IMR-90 (cell line): Measurements from ENCODE around the gene AKIRIN2. TPM values are rescaled to one million over a fixed set of nuclear protein-coding genes. Genes with fewer than 3 reads are reported as not detected.
A peak's percentile ranks its signal among the peaks of the same experiment; 100 is the strongest.

Experiments used
- ATAC-seq: fragments of 200-7000 bp; cut with Tn5 transposase; 2 replicates; pipeline ENCODE4 v1.9.1; 2020; ENCODE audit warnings: low read depth, mild to moderate bottlenecking, moderate library complexity
- BruUV-seq: library from RNA; stranded (reverse); fragments of 400-500 nt; replicated peaks from 2 replicates; lab custom pipeline; 2021; lab: Mats Ljungman, UMichigan
- CTCF ChIA-PET: fragments of 300-600 bp; formaldehyde crosslinking; extraction: SDS; loops from one replicate; lab custom pipeline; 2021; ENCODE audit warnings: antibody characterized with exemption; lab: Yijun Ruan, JAX
- POLR2A ChIA-PET: fragments of 300-600 bp; sonication (Branson Sonifier 250); formaldehyde crosslinking; loops from one replicate; lab custom pipeline; 2022; ENCODE audit warnings: antibody characterized with exemption; ENCODE audit not compliant: unreplicated experiment; lab: Charles Lee
- DNase-seq: peaks from one replicate; pipeline ENCODE4 v3.0.0; 2013
- H2AFZ ChIP-seq: replicated peaks from 2 replicates; pipeline ENCODE3; 2013; ENCODE audit warnings: low read length, mild to moderate bottlenecking; ENCODE audit not compliant: poor library complexity
- H2AK5ac ChIP-seq: 2 replicates; pipeline ENCODE4 v1.6.1; 2013; ENCODE audit warnings: low read depth, low read length, inconsistent platforms
- H2AK9ac ChIP-seq: replicated peaks from 2 replicates; pipeline ENCODE3; 2013; ENCODE audit warnings: mild to moderate bottlenecking, low read depth, low read length, moderate library complexity; ENCODE audit not compliant: poor library complexity
- H2BK120ac ChIP-seq: 2 replicates; pipeline ENCODE4 v1.6.1; 2013; ENCODE audit warnings: low read depth, low read length, inconsistent platforms
- H2BK15ac ChIP-seq: 3 replicates; pipeline ENCODE4 v1.6.1; 2013; ENCODE audit warnings: low read depth, low read length, inconsistent platforms
- H2BK20ac ChIP-seq: 2 replicates; pipeline ENCODE4 v1.6.1; 2013; ENCODE audit warnings: low read depth, mild to moderate bottlenecking, inconsistent platforms, low read length, moderate library complexity
- H2BK5ac ChIP-seq: 2 replicates; pipeline ENCODE4 v1.6.1; 2013; ENCODE audit warnings: mild to moderate bottlenecking, low read depth, low read length, inconsistent platforms; ENCODE audit not compliant: poor library complexity, severe bottlenecking
- H3K14ac ChIP-seq: replicated peaks from 2 replicates; pipeline ENCODE4 v1.6.1; 2013; ENCODE audit warnings: low read depth, low read length, inconsistent platforms
- H3K18ac ChIP-seq: 2 replicates; pipeline ENCODE4 v1.6.1; 2013; ENCODE audit warnings: low read depth, low read length, control low read depth
- H3K23ac ChIP-seq: 2 replicates; pipeline ENCODE4 v1.6.1; 2013; ENCODE audit warnings: low read depth, low read length, inconsistent platforms
- H3K27ac ChIP-seq: 2 replicates; pipeline ENCODE4 v1.5.1; 2013; ENCODE audit warnings: mild to moderate bottlenecking, control low read depth, low read length; ENCODE audit not compliant: insufficient read depth
- H3K27me3 ChIP-seq: 2 replicates; pipeline ENCODE4 v1.6.1; 2013; ENCODE audit warnings: low read length; ENCODE audit not compliant: control insufficient read depth, insufficient read depth
- H3K36me3 ChIP-seq: 2 replicates; pipeline ENCODE4 v1.6.1; 2013; ENCODE audit warnings: low read length, mixed read lengths; ENCODE audit not compliant: control insufficient read depth, insufficient read depth
- H3K4ac ChIP-seq: 2 replicates; pipeline ENCODE4 v1.6.1; 2013; ENCODE audit warnings: low read depth, low read length, inconsistent platforms
- H3K4me1 ChIP-seq: 2 replicates; pipeline ENCODE4 v1.6.1; 2013; ENCODE audit warnings: low read length, mixed read lengths; ENCODE audit not compliant: control insufficient read depth, insufficient read depth
- H3K4me2 ChIP-seq: 2 replicates; pipeline ENCODE4 v1.6.1; 2013; ENCODE audit warnings: low read depth, mild to moderate bottlenecking, control low read depth, low read length, moderate library complexity
- H3K4me3 ChIP-seq: 2 replicates; pipeline ENCODE4 v1.5.1; 2013; ENCODE audit warnings: low read depth, mild to moderate bottlenecking, control low read depth, low read length, moderate library complexity; ENCODE audit not compliant: insufficient read depth
- H3K56ac ChIP-seq: 2 replicates; pipeline ENCODE4 v1.6.1; 2013; ENCODE audit warnings: low read length, inconsistent platforms; ENCODE audit not compliant: insufficient read depth; ENCODE audit errors: extremely low read depth
- H3K79me1 ChIP-seq, 2 experiments: 2 replicates each; pipeline ENCODE4 v1.6.1; 2013; ENCODE audit warnings: low read length in 2 of 2, inconsistent platforms in 1 of 2, low read depth in 1 of 2
- H3K9ac ChIP-seq: 2 replicates; pipeline ENCODE4 v1.6.1; 2013; ENCODE audit warnings: low read depth, low read length, control low read depth
- H3K9me1 ChIP-seq: 2 replicates; pipeline ENCODE4 v1.6.1; 2013; ENCODE audit warnings: low read length, inconsistent platforms; ENCODE audit not compliant: insufficient read depth
- H3K9me3 ChIP-seq: 2 replicates; pipeline ENCODE4 v1.6.1; 2013; ENCODE audit warnings: low read length; ENCODE audit not compliant: control insufficient read depth, insufficient read depth
- H4K20me1 ChIP-seq: 2 replicates; pipeline ENCODE4 v1.6.1; 2013; ENCODE audit warnings: low read length, inconsistent platforms; ENCODE audit not compliant: insufficient read depth
- H4K5ac ChIP-seq: 2 replicates; pipeline ENCODE4 v1.6.1; 2013; ENCODE audit warnings: mild to moderate bottlenecking, low read depth, low read length, control low read depth
- H4K8ac ChIP-seq, 2 experiments: 2 replicates each; pipeline ENCODE4 v1.6.1; 2013; ENCODE audit warnings: low read depth in 2 of 2, low read length in 2 of 2, control low read depth in 1 of 2, inconsistent platforms in 1 of 2
- H4K91ac ChIP-seq: 2 replicates; pipeline ENCODE4 v1.6.1; 2013; ENCODE audit warnings: low read depth, low read length, inconsistent platforms; ENCODE audit not compliant: insufficient read depth
- BHLHE40 ChIP-seq: fragments of 150-350 bp; IDR thresholded peaks from 2 replicates; pipeline ENCODE4 v1.6.1; 2016; ENCODE audit warnings: mild to moderate bottlenecking, low read depth, low read length
- CEBPB ChIP-seq: IDR thresholded peaks from 2 replicates; pipeline ENCODE4 v1.6.1; 2012; ENCODE audit warnings: low read depth, low read length, improper control_type of control experiment
- FOS ChIP-seq: fragments of 150-350 bp; IDR thresholded peaks from 2 replicates; pipeline ENCODE4 v1.6.1; 2016; ENCODE audit warnings: low read depth, low read length
- MAFK ChIP-seq: IDR thresholded peaks from 2 replicates; pipeline ENCODE4 v1.6.1; 2012; ENCODE audit warnings: low read depth, low read length, improper control_type of control experiment
- MAZ ChIP-seq: IDR thresholded peaks from 2 replicates; pipeline ENCODE4 v1.6.1; 2012; ENCODE audit warnings: low read depth, mild to moderate bottlenecking, low read length, improper control_type of control experiment, moderate library complexity, borderline replicate concordance
- MXI1 ChIP-seq: IDR thresholded peaks from 2 replicates; pipeline ENCODE4 v1.6.1; 2012; ENCODE audit warnings: low read depth, mild to moderate bottlenecking, low read length, moderate library complexity, borderline replicate concordance
- NFE2L2 ChIP-seq: fragments of 150-350 bp; IDR thresholded peaks from 2 replicates; pipeline ENCODE4 v1.6.1; 2016; ENCODE audit warnings: low read depth, mild to moderate bottlenecking, low read length
- POLR2A ChIP-seq: IDR thresholded peaks from 2 replicates; pipeline ENCODE4 v1.6.1; 2012; ENCODE audit warnings: mild to moderate bottlenecking, low read depth, low read length
- RCOR1 ChIP-seq: IDR thresholded peaks from 2 replicates; pipeline ENCODE4 v1.6.1; 2012; ENCODE audit warnings: mild to moderate bottlenecking, low read length, improper control_type of control experiment; ENCODE audit not compliant: insufficient replicate concordance
- RFX5 ChIP-seq: IDR thresholded peaks from 2 replicates; pipeline ENCODE4 v1.8.0; 2012; ENCODE audit warnings: low read depth, mild to moderate bottlenecking, low read length, moderate library complexity
- SMC3 ChIP-seq: fragments of 150-350 bp; IDR thresholded peaks from 2 replicates; pipeline ENCODE4 v1.6.1; 2016; ENCODE audit warnings: low read depth, mild to moderate bottlenecking, antibody characterized with exemption, low read length, moderate library complexity
- dilution Hi-C: fragments of 300-500 bp; cut with HindIII; formaldehyde crosslinking; loops from one replicate; pipeline ENCODE4 v1.14.3; 2018; ENCODE audit warnings: low sequenced_read_pairs; ENCODE audit not compliant: unreplicated experiment
- in situ Hi-C: fragments of 300-500 bp; cut with MboI; formaldehyde crosslinking; loops from 3 replicates; pipeline ENCODE4 v1.14.3; 2019; ENCODE audit warnings: low sequenced_read_pairs, inconsistent platforms, mixed read lengths
- intact Hi-C: fragments of 100-400 bp; cut with micrococcal nuclease; formaldehyde crosslinking; loops from 2 replicates; pipeline ENCODE4 v1.10.0; 2022
- polyA plus RNA-seq, 3 experiments: library from polyadenylated mRNA; depleted of rRNA; stranded (reverse); fragments of >200 nt; gene quantifications; 2 replicates each; pipeline ENCODE4 v1.2.3, GENCODE V29; 2012; ENCODE audit warnings: low replicate concordance in 1 of 3
- total RNA-seq: library from RNA; depleted of rRNA; stranded (reverse); fragments of >200 nt; gene quantifications from 2 replicates; pipeline ENCODE4 v1.2.3, GENCODE V29; 2012
- TF ChIP-seq, protein P1 (sequence below): conservative IDR thresholded peaks from 2 replicates; pipeline ENCODE4 v1.5.1; 2012; ENCODE audit warnings: mild to moderate bottlenecking, low read depth, low read length, improper control_type of control experiment
- TF ChIP-seq, protein P2 (sequence below): fragments of 150-350 bp; IDR thresholded peaks from 2 replicates; pipeline ENCODE4 v1.6.1; 2017; ENCODE audit warnings: mild to moderate bottlenecking, antibody characterized with exemption, low read length, low read depth

AKIRIN2 gene
- total and polyA plus RNA-seq, 2 of the 4 experiments (the other 2 are of a cell fraction): 7.9 to 26.6 TPM

DNA sequence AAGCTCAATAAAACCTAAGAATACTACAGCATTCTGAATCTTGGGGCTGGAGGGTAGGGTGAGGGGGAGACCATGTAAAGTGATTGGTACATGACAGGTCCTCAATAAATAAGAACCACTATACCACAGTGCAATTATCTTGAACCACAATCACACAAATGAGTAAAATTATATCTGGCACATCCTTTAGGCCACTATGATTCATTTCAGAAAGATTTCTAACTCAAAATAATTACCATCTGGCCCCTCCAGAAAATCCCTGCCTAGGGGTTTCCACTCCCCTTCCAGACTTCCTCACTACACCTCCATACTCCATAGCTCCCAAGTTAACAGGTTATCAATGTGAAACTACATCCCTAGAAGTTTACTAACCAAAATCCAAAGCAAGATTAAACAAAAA lies 19.7 kb downstream of the AKIRIN2 start:
- DNase-seq: no peak
- in situ Hi-C loops (no loop called here), dilution Hi-C loops (no loop called here), intact Hi-C loops (no loop called here)
- Histone ChIP-seq H4K8ac (no peak overlapping the region), H3K9ac (no peak overlapping the region), H4K20me1 (peaks cover 69% of the 10 kb centered on the region), H2BK120ac (no peak overlapping the region), H3K14ac (no peak overlapping the region), H3K4me1 (peaks cover 11% of the 10 kb centered on the region), H2AK9ac (no peak overlapping the region), H3K9me1 (peaks cover 8% of the 10 kb centered on the region; the same call in 1 of the 2 replicates), H4K91ac (no peak overlapping the region), H2BK20ac (no peak overlapping the region), H2AFZ (no peak overlapping the region), H3K27ac (no peak overlapping the region), H3K9me3 (no peaks in the 10 kb centered on the region), H3K27me3 (no peaks in the 10 kb centered on the region), H2BK5ac (no peak overlapping the region), H2AK5ac (no peak overlapping the region), H3K4me3 (no peak overlapping the region), H3K18ac (no peak overlapping the region), H3K56ac (no peak overlapping the region), H4K5ac (no peak overlapping the region), H3K79me1 (peaks cover 5 to 48% of the 10 kb centered on the region in 2 experiments; a peak in 3 of 4 replicates), H3K36me3 (peaks cover 8% of the 10 kb centered on the region; the same call in 1 of the 2 replicates), H3K4me2 (peak overlapping the region; percentile 33; the same call in 1 of the 2 replicates), H2BK15ac (no peak overlapping the region), H3K4ac (no peak overlapping the region), H3K23ac (no peak overlapping the region)
- TF ChIP-seq, protein P1, sequence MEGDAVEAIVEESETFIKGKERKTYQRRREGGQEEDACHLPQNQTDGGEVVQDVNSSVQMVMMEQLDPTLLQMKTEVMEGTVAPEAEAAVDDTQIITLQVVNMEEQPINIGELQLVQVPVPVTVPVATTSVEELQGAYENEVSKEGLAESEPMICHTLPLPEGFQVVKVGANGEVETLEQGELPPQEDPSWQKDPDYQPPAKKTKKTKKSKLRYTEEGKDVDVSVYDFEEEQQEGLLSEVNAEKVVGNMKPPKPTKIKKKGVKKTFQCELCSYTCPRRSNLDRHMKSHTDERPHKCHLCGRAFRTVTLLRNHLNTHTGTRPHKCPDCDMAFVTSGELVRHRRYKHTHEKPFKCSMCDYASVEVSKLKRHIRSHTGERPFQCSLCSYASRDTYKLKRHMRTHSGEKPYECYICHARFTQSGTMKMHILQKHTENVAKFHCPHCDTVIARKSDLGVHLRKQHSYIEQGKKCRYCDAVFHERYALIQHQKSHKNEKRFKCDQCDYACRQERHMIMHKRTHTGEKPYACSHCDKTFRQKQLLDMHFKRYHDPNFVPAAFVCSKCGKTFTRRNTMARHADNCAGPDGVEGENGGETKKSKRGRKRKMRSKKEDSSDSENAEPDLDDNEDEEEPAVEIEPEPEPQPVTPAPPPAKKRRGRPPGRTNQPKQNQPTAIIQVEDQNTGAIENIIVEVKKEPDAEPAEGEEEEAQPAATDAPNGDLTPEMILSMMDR: no peak
- no peak for TF ChIP-seq MAZ
- no peak for TF ChIP-seq MXI1
- TF ChIP-seq CEBPB: no peak
- no peak for TF ChIP-seq RFX5
- TF ChIP-seq RCOR1: no peak
- TF ChIP-seq NFE2L2: no peak
- TF ChIP-seq MAFK: no peak
- no peak for TF ChIP-seq SMC3
- TF ChIP-seq BHLHE40: no peak
- no peak for TF ChIP-seq FOS
- TF ChIP-seq POLR2A: no peak
- TF ChIP-seq, protein P2, sequence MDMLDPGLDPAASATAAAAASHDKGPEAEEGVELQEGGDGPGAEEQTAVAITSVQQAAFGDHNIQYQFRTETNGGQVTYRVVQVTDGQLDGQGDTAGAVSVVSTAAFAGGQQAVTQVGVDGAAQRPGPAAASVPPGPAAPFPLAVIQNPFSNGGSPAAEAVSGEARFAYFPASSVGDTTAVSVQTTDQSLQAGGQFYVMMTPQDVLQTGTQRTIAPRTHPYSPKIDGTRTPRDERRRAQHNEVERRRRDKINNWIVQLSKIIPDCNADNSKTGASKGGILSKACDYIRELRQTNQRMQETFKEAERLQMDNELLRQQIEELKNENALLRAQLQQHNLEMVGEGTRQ: no peak
- no TSS peak for BruUV-seq
- POLR2A ChIA-PET: no interaction called here
- CTCF ChIA-PET: interaction anchor here (0.7 to 0.8 kb wide), 2 partner anchors 15 to 19 kb away, joined by 3 to 4 read pairs; no protein-coding TSS in a partner anchor
- peak; percentile 47 for ATAC-seq
